GM18517 (cell line): ENCODE results near the gene CEBPB.

ENCODE experiments used
- ATAC-seq: cut with Tn5 transposase; IDR thresholded peaks from one replicate; pipeline ENCODE4 v1.9.1; 2021; ENCODE audit warnings: mild to moderate bottlenecking, moderate library complexity; ENCODE audit not compliant: unreplicated experiment

CEBPB gene

GRCh38 chr20:50210066-50210619 lies 19.5 kb downstream of the CEBPB start:
- no peak for ATAC-seq

GRCh38 chr20:50211091-50211490 lies 20.5 kb downstream of the CEBPB start:
- no peak for ATAC-seq

DNA sequence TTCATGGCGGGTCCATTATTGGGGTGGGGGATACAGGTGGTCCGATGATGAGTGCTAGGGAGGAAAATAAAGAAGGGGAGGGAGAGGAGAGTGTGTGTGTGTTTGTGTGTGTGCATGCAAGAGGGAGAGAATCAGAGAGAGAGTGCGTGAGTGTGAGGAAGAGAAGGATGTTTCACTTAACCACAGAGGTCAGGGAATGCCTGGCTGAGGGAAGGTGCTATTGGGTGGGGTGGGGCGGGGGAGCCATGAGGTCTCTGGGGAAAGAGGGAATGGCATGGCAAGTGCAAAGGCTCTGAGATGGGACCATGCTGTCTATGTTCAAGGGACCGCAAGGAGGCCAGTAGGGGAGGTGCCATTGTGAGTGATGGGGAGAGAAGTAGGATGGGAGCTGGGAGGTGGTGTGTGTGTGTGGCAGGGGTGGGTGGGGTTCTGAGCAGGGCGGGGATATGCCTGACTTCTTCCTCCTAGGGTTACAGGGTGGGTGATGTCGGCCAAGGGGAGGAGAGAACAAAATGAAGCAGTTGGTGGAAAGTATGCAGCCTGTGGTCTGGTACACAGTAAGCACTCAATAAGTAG lies 23.0 kb downstream of the CEBPB start:
- ATAC-seq = no peak

DNA sequence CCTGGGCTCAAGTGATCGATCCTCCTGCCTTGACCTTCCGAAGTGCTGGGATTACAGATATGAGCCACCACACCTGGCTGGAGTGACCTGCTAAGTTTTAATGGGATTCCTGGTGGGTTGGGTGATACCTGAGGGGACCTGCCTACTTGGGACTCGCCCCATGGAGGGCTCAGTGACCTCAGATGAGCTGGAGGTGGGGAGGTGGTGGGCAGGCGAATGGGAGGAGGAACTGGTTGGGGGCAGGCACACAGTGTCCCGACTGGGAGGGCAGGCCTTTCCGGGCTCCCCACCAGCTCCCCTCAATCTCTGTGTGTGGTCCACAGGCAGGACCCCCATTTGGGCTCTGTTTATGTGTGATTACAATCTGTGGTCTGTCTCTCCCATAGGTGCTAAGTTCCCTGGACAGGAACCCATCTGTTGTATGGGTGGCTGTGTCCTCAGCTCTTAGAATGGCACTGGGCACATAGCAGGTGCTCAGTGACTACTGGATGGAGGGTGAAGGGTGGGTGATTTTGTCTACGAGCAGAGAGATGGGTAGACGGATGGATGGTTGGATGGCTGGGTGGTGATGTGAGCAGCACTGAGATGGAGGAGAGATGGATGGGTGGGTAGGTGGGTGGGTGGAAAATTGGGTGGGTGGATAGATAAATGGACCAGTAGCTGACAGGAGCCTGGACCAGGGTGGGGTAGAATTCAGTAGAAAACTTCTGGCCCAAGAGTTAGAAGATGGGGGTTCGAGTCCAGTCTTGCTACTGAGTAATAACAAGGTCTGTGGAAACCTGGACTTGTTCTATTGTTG lies 23.8 kb downstream of the CEBPB start:
- no peak for ATAC-seq

DNA sequence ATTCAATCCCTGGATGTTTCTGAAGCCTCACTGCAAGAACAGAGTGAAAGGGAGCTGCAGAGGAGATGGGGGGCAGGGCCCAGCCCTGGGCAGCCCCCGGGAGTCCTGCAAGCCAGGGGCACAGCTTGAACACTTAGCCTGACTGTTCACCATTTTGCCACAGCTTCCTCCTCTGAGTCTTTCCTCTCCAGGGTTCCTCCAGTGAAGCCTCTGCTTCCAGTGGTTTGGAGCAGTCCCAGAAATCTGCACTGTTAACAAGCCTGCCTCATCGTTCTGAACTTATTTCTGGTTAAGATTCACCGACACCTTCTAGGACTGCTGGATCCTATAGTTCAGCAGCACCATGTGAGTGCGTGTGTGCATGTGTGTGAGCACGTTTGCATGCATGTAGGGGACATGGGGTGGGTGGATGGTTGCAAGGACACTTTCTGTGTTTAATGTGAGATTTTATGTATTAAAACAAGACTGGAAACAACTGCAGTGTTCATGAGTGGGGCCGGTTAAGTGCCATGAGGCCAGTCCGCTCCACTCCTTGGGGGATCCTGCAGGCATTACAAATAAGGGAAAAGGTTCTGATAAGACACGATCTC lies 24.6 kb downstream of the CEBPB start:
- no peak for ATAC-seq

- ATAC-seq = no peak
Observed at GRCh38 chr20:50215926-50216325, 25.3 kb downstream of the CEBPB start.

- ATAC-seq = no peak
Observed at GRCh38 chr20:50216543-50217206, 26.0 kb downstream of the CEBPB start.

DNA sequence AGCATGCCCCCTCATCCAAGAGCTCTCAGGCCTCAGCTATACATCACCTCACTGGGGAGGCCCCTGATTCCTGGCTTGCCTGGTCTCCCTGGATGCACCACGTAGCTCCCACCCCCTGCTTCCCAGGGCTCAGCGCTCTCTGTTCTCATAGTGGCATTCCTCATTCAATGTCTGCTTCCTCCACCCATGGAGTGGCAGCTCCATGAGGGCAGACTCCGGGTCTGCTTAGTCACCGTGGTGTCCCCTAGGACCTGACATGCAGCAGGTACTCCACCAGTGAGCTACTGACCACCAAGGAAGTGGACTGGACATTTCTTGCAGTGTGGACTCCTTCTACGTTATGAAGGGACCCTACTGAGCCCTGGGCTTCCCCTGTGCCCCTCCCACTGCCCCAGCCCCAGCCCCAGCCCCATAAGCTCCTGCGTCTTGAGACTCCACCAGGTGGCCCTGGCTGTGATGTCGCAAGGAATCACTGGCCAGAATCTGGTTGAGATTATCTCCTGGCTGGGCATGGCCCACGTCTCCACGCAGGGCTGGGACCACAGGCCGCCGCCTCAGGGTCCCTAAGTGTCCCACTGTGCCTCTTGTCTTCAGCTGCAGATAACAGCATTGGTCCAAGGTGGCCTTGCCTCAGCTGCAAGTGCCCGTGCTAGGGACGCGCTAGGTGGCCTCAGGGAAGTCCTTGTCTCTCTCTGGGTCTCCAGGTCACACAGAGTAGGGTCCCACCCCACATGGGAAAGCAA lies 26.7 kb downstream of the CEBPB start:
- no peak for ATAC-seq

GRCh38 chr20:50218987-50219435 lies 28.4 kb downstream of the CEBPB start:
- no peak for ATAC-seq

DNA sequence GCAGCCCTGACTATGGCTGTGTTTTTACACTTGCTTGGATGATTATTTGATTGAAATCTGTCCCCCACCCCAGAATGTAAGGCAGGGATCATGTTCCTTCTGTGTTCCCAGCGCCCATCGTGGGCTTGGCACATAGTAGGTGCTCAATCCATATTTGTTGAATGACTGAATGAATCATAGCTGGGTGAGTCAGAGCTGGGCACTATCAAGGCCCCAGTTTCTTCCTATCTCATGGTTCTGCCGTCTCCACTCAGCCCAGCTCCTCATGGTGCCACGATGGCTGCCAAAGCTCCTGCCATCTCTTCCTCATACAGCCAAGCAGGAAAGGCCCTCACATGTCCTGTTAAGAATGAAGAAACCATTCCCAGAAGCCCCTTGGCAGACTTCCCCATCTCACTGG lies 29.0 kb downstream of the CEBPB start:
- no peak for ATAC-seq

GRCh38 chr20:50220093-50220893 lies 29.7 kb downstream of the CEBPB start:
- no peak for ATAC-seq

DNA sequence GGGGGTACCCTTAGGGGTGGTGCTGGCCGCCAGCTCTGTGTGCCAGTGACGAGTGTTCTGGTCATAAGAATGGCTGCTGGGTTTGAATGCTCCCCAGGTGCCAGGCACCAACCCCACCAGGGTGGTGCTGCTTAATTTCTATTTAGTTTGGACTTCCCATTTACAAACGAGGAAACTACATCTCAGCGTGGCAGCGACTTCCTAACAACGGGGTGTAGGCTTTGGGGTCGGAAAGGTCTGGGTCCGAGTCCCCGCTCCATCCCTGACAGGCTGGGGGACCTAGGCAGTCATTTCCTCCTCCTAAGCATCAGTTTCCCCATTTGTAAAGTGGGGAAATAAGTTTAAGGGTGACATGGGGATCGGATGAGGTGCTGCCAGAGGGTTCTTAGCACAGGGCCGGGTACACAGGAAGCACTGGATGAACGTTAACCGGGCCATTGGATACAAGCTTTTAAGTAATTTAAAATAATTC lies 30.3 kb downstream of the CEBPB start:
- ATAC-seq = no peak

GRCh38 chr20:50221501-50222308 lies 31.1 kb downstream of the CEBPB start:
- no peak for ATAC-seq

GRCh38 chr20:50222309-50223038 lies 31.8 kb downstream of the CEBPB start:
- no peak for ATAC-seq

DNA sequence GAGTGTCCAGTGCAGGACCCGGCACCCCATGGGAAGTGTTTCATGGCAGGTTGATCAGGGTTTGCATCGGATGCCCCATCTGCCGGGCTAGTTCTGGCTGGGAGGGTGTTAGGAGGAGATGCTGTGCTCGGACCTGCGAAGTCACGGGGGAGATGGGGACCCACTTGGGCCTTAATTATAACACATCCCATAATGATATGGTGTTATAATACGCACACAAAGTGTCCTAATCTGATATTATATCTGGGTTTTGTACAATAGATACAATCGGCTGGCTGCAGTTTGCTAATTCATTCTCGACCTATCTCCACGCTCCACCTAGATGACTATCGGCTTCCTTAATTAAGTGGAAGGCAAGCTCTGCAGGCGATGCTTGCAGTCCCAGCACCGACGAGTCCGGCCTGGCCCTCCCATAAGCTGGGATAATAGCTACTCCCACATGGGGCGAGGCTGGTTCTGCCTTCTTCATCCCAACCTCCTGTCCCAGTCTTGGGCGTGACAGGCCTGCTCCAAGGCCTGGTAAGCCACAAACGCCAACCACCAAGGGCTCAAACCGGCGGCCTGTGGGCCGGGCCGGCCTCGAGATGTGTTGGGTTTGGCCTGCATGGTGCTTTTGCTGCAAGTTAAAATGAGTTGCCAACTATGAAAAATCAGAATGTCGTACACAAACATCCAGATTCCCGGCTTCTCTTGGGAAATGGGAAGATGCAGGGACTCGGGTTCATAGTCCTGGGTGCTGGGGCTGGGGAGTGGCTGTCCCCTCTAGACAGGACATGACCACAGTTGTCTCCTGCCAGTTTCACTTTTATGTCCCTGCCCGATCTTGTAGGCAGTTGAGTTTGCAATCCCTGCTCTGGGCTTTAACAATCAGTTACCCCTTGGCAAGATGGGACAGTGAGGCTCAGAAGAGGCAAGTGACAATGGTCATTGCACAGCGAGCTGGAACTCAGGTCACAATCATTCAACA lies 32.7 kb downstream of the CEBPB start:
- ATAC-seq = no peak

DNA sequence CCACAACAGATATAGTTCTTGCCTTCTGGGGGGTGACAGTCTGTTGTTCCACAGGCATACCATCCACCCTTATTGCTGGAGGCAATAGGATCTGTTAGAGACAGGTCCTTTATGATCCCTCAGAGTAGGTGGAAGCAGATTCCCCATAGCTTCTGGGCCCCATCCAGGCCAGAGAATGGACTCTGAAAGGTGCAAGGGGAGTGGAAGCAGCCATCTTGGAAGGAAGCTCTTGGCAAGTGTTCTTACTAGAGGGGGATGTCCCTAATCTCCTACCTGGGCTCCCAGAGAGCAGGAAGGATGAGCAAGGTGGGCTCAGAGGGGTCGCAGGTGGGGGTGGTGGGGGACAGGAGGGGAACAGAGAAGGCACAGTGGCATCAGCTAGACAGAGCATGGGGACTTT lies 33.4 kb downstream of the CEBPB start:
- ATAC-seq = no peak
